ENCODE measurements around the gene RREB1.

GRCh38 chr6:7169296-7169721, 61.5 kb downstream of the RREB1 start:
- TF ChIP-seq RAD21 (IDR thresholded peaks at IDR 0.05; ENCODE audit: low read length) (no peak), CTCF (conservative IDR thresholded peaks at IDR 0.05; ENCODE audit: low read depth, low read length) (no peak), BHLHE40 (IDR thresholded peaks at IDR 0.05; ENCODE audit: low read depth, low read length) (no peak), SMC3 (IDR thresholded peaks at IDR 0.05; ENCODE audit: low read depth, low read length) (no peak), MAZ (IDR thresholded peaks at IDR 0.05; ENCODE audit: borderline replicate concordance, low read depth, low read length) (no peak)
